GM18867 (cell line): ENCODE data around the gene CCDC13.

Experiments used
- ATAC-seq: cut with Tn5 transposase; IDR thresholded peaks from one replicate; pipeline ENCODE4 v1.9.1; 2021; ENCODE audit warnings: mild to moderate bottlenecking, moderate library complexity; ENCODE audit not compliant: unreplicated experiment

Gene CCDC13

GRCh38 chr3:42799376-42799775 is 26.3 kb upstream of the CCDC13 start:
- no peak for ATAC-seq

DNA sequence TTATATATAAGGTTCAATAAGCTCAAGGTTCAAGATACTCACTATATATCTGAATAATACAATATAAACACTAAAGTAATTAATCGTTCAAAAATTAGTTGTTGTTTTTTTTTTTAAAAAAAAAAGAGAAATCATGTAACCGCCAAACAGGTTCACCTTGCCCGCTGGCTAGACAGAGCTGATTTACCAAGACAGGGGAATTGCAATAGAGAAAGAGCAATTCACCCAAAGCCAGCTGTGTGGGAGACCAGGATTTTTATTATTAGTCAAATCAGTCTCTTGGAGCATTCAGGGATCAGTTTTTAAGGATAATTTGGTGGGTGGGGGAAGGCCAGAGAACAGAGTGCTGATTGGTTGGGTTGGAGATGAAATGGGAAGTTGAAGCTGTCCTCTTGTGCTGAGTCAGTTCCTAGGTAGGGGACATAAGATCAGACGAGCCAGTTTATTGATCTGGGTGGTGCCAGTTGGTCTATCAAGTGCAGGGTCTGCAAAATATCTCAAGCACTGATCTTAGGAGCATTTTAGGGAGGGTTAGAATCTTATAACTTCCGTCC is 23.4 kb upstream of the CCDC13 start:
- ATAC-seq, result no peak

DNA sequence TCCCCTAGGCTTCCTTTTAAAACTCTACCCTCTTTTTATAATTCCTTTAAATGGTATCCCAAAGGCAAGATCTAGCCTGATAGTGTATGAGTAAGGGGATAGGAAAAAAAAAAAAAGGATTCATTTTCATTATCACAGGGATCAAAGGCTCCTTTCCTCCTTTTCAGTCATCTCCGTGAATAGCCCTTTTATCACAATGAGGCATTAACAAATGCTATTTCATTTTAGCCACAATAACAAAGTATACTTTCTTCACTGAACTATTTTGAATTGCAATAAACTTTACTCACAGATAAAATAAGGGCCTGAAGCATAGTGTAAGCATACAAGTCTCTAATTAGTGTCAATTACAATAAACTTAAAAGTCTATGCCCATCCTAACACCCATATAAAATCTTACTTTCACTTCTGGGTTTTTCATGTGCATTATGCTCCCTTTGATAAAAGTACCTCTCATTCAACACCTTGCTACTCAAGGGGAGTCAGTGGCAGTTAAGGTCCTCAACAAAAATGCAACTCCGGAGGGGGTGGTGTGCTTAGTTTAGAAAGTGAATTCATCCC is 22.6 kb upstream of the CCDC13 start:
- no peak for ATAC-seq

DNA sequence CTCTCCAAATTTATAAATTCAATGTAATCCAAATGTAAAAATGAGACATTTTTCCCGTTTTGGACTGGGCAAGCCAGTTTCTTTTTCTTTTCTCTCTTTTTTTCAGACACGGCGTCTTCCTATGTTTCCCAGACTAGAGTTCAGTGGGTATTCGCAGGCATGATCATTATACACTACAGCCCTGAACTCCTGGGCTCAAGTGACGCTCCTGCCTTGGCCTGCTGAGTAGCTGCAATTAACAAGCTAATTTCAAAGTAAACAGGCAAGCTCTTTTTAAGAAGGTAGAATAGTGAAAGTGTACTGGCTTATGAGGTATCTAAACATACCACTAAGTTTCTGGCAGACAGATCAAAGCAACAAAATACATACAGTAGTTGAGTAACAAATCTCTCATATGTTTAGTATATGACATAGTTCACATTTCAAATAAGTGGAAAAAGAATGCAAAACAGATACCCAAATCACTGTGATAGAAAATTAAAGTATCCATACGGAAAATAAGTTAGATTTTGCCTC is 17.7 kb upstream of the CCDC13 start:
- ATAC-seq, result no peak

DNA sequence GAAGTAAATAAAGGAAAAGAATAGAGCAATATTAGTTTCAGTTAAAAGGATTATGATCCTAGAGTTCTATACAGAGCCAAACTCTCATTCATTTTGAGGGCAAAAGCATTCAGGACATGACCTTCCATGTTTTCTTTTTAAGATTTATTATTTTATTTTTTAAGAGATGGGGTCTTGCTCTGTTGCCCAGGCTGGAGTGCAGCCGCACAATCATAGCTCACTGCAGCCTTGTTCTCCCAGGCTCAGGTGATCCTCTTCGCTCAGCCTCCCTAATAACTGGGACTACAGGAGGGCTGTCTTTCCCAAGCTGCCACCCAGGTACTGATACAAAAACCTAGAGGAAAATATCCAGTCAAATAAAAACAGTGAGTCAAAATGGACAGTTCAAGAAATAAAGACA is 13.6 kb upstream of the CCDC13 start:
- ATAC-seq, result no peak

DNA sequence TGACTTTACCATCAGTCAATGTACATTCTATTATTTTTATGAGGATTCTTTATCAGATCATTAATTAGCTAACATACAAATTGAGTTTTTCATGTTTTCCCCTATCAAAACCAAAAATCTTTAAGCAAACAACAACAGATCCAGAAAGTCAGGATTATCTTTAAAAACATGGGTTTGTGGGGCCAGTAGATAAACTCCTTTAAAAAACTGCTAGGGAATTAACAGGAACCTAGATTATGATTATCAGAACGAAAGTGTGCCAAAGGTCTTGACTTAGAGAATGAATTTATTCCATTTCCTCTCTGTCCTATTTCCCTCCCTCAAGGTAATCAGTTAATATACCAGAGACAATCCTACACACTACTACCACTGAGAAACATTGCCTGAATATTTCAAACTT is 13.2 kb upstream of the CCDC13 start:
- no peak for ATAC-seq

DNA sequence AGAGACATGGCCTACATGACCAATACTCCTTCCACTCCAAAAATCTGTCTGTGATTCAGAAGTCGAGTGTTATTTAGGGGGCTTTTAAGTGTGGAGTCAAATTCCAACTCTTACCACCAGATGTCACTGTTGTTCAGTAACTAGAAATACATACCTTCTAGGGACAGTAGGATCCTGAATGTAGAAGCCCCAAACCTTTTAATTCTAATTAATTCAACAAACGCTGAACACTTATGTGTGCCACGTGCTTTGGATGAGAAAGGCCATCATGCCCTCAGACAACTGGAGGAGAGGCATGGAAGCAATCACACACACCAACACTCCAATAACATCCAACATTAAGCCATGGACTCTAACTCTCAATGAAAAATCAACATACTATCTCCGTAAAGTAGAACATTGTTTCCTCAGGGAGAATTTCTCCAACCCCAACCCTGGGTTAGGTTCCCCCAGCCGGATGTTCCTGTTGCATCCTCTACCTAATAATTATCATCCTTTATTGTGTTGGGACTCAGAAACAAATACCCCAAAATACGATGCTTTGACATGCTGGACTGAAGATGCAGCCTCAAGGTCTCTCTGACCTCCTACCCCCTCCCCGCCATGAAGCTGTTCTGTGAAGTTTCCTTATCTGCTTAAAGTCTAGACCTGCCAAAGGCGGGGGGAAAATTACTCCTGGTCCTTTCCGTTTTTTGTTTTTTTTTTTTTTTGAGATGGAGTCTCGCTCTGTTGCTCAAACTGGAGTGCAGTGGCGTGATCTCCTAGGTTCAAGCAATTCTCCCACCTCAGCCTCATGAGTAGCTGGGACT is 8.0 kb upstream of the CCDC13 start:
- ATAC-seq, result peak; percentile 68

DNA sequence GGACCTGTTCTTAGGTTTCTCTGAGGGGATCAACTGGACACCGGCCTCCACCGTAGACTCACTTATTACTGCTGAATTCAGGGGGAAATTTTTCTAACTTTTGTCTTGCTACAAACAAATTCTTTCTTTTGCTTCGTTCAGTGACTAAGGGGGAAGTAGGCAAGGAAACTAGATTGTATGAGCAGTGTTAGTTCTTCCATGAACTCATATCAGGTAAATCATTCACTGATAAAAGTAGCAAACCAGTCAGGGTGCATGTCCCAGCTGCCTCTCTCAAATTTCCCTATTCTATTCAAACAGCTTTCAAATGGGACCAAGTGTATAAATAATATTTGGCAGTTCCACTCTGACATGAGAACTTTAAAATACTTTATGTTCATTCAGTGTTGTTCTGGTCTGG is 7.3 kb upstream of the CCDC13 start:
- no peak for ATAC-seq

GRCh38 chr3:42778644-42779043 is 5.6 kb upstream of the CCDC13 start:
- no peak for ATAC-seq

- ATAC-seq, result peak; percentile 15
Observed at GRCh38 chr3:42773409-42773751, 327 bp upstream of the CCDC13 start.

DNA sequence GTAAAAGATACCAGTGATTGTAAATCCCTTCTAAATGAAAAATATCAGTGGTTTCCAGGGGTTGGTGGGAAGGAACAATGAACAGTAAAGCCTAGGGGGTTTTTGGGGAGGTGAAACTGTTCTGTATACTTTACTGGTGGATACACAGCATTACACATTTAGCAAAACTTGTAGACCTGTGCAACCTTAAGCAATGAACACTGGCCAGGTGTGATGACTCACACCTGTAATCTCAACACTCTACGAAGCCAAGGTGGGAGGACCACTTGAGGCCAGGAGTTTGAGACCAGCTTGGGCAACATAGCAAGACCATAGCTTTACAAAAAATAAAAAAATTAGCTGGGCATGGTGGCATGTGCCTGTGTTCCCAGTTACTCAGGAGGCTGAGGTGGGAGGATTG is 1.8 kb downstream of the CCDC13 start:
- ATAC-seq, result no peak

- no peak for ATAC-seq
Observed at GRCh38 chr3:42769477-42770131, 3.4 kb downstream of the CCDC13 start.

- ATAC-seq, result no peak
Observed at GRCh38 chr3:42764561-42765295, 8.3 kb downstream of the CCDC13 start.

DNA sequence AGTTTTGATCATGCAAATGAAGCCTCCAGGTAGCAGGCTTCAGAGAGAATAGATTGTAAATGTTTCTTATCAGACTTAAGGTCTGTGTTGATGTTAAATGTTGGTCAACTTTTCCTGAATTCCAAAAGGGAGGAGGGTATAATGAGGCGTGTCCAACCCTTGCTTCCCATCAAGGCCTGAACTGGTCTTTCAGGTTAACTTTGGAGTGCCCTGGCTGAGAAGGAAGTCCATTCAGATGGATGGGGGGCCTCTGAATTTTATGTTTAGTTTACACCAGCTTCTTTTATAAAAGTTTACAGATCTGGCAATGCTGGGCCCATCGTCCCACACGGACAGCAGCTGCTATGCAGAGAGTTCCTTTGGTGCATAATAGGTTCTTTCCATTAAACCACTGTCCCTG is 8.9 kb downstream of the CCDC13 start:
- ATAC-seq, result no peak

DNA sequence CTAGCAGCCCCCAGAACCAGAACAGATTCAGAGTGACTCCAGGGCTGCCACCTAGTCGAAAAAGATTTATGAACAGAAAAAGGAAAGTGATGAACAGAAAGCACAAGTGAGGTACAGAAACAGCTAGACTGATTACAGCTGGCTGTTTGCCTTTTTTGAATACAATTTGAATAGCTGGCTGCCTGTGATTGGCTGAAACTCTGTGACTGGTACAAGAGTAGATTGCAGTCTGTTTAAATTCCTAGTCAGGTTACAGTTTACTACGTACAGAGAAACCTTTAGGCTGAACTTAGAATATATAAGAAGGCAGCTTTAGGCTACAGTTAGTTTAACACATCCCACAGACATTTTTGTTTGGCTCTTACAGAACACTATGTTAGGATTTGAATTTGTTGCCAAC is 10.0 kb downstream of the CCDC13 start:
- ATAC-seq, result peak; percentile 65

GRCh38 chr3:42762046-42762724 is 10.9 kb downstream of the CCDC13 start:
- no peak for ATAC-seq

DNA sequence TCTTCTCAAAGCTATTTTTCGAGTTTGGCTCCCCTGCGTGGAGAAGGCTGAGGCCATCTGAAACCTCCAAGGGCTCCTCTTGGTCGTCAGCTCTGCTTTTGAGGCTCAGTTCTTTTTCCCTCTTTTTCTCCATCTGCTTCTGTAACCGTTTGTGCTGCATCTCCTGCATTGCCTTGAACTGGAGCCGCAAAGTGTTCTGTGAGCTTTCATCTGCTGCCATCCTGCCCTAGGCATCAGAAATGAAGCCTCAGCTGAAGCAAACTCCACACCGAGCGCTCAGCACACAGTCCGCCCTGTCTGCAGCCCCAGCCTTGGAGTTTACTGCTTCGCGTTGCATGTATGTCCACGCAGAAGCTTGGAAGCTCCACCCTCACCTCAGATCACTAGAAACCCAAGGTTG is 14.9 kb downstream of the CCDC13 start:
- no peak for ATAC-seq

DNA sequence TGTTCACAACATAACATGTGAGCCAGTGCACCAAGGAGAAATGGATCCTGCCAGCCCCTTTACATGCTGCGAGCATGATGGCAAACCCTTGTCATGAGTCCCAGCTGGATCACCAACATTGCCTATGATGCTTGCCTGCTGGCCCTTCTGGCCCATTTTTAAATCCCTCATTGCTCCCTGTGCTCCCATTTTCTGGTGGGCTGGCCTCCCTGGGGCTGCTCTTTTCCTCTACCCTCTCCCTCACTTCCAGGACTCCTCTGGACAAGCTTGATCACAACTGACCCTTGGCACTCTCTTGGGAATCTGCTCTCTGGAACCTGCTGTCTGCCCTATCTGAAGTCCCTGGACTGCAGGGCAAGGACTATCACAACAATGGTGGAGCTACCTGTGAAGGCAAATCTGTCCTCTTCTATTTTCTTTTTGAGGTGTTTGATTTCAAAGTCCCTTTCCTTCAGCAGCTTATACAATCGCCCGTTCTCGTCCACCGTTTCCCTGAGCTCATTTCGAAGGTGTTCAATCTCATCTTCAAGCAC is 16.3 kb downstream of the CCDC13 start:
- no peak for ATAC-seq

DNA sequence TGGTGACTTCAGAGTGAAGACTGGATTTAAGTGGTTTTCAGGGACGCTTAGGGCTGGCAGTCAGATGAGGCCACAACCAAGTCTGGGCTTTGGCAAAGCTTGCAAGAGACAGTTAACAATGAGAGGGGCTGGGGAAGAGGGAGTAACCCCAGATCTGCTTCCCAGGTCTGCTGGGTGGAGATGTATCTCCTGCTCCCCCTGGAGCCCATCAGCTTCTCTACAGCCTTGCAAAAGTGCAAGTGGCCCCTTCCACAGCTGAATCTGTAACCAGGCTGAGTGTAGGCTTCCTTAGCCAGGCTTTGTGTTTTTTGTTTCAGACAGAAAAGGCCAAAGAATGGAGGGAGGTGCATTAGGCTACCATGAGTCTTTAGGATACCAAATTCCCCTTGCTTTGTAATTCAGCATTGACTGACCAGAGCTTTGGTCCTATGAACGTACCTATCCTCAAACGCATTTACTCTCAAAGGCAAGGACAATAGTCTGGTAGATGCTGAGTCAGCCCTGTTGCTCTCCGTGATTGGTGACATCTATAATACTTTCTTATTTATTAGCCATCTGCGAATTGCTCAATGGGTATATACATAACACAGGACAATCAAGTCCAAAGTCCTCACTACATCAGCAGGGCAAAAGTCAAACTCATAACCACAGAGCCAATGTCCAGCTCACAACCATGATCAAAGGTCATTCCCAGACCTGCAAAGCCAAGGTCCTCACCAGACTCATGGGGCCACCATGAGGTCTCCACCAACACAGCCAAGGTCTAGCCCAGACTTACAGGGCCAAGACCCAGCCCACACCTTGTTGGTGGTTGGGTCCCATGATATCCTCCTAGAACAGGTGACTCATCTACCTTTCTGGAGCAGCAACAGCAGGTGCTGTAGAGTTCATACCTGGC is 17.1 kb downstream of the CCDC13 start:
- ATAC-seq, result peak; percentile 60
